Activated T-cell treated with anti-CD3 and anti-CD28 coated beads, Interleukin-2, amount 50 U/mL, for 72 hours (primary cell): ENCODE results near the gene RAB3C. TPM values are rescaled to one million over a fixed set of nuclear protein-coding genes. Genes with fewer than 3 reads are reported as not detected.
A peak's percentile ranks its signal among the peaks of the same experiment; 100 is the strongest.

Experiments used
- ATAC-seq, 2 donors: fragments of 150-1000 bp; cut with Tn5 transposase; replicated peaks in 1 of 2; 2 replicates each; pipeline ENCODE4 v1.10.0; 2021; ENCODE audit warnings: moderate library complexity in 2 of 2, mild to moderate bottlenecking in 1 of 2
- DNase-seq, 2 donors: peaks; one replicate each; pipeline ENCODE4 v3.0.0; 2021 to 2022; ENCODE audit warnings: mixed read lengths in 1 of 2
- H3K27ac Mint-ChIP-seq: one replicate; pipeline ENCODE4 v1.8.0; 2022; ENCODE audit warnings: mild to moderate bottlenecking, moderate library complexity, mixed read lengths
- H3K27me3 Mint-ChIP-seq: one replicate; pipeline ENCODE4 v1.8.0; 2022; ENCODE audit warnings: low read depth, mixed read lengths
- H3K36me3 Mint-ChIP-seq, 2 donors: one replicate each; pipeline ENCODE4 v1.8.0; 2022; ENCODE audit warnings: mixed read lengths in 2 of 2, mild to moderate bottlenecking in 1 of 2; ENCODE audit not compliant: insufficient read depth in 2 of 2
- H3K4me1 Mint-ChIP-seq: one replicate; pipeline ENCODE4 v1.8.0; 2022; ENCODE audit warnings: low read depth, mixed read lengths
- H3K4me3 Mint-ChIP-seq, 2 donors: one replicate each; pipeline ENCODE4 v1.8.0; 2022; ENCODE audit warnings: mild to moderate bottlenecking in 2 of 2, mixed read lengths in 2 of 2, moderate library complexity in 2 of 2
- H3K9me3 Mint-ChIP-seq, 2 donors: one replicate each; pipeline ENCODE4 v1.8.0; 2022; ENCODE audit warnings: mixed read lengths in 2 of 2
- total RNA-seq, 2 donors: library from RNA; stranded (reverse); gene quantifications; one replicate each; pipeline ENCODE4 v1.2.3, GENCODE V29; 2022

The RAB3C gene
- total RNA-seq, 2 donors from 2014 or later, result not detected

GRCh38 chr5:58849223-58849622 is 266.3 kb downstream of the RAB3C start:
- H3K27ac Mint-ChIP-seq, result no peak overlapping the region
- no peak for ATAC-seq
- H3K4me1 Mint-ChIP-seq, result no peaks in the 10 kb centered on the region
- H3K36me3 Mint-ChIP-seq, result no peaks in the 10 kb centered on the region
- H3K9me3 Mint-ChIP-seq, result no peaks in the 10 kb centered on the region
- DNase-seq, result no peak
- H3K4me3 Mint-ChIP-seq, result no peak overlapping the region
- peaks cover 13% of the 10 kb centered on the region for H3K27me3 Mint-ChIP-seq

- Mint-ChIP-seq H3K4me1 (no peaks in the 10 kb centered on the region), H3K4me3 (no peak overlapping the region), H3K27ac (no peak overlapping the region), H3K27me3 (peaks cover 16% of the 10 kb centered on the region), H3K9me3 (no peaks in the 10 kb centered on the region), H3K36me3 (no peaks in the 10 kb centered on the region)
- ATAC-seq, result peak; percentile 34 to 42
- DNase-seq, result no peak
These were observed 267.2 kb downstream of the RAB3C start for GRCh38 chr5:58849921-58850667.

- no peak overlapping the region for H3K4me3 Mint-ChIP-seq
These were observed 268.3 kb downstream of the RAB3C start for GRCh38 chr5:58851153-58851552.

GRCh38 chr5:58851571-58851970 is 268.7 kb downstream of the RAB3C start:
- Mint-ChIP-seq H3K4me1 (peaks cover 7% of the 10 kb centered on the region), H3K27me3 (peaks cover 24% of the 10 kb centered on the region), H3K36me3 (no peaks in the 10 kb centered on the region), H3K9me3 (no peaks in the 10 kb centered on the region), H3K4me3 (no peak overlapping the region), H3K27ac (no peak overlapping the region)
- DNase-seq (no peak), ATAC-seq (no peak)

More at GRCh38 chr5:58851153-58851552, 268.3 kb downstream of the RAB3C start:
- H3K36me3 Mint-ChIP-seq, result no peaks in the 10 kb centered on the region
- H3K4me1 Mint-ChIP-seq, result peaks cover 3% of the 10 kb centered on the region
- H3K27ac Mint-ChIP-seq, result no peak overlapping the region
- peaks cover 20% of the 10 kb centered on the region for H3K27me3 Mint-ChIP-seq
- no peaks in the 10 kb centered on the region for H3K9me3 Mint-ChIP-seq
- ATAC-seq, result no peak
- DNase-seq, result no peak

GRCh38 chr5:58852566-58852965 is 269.7 kb downstream of the RAB3C start:
- ATAC-seq (no peak), DNase-seq (no peak)
- Mint-ChIP-seq H3K27me3 (peaks cover 24% of the 10 kb centered on the region), H3K27ac (no peak overlapping the region), H3K9me3 (no peaks in the 10 kb centered on the region), H3K36me3 (no peaks in the 10 kb centered on the region), H3K4me3 (no peak overlapping the region), H3K4me1 (peaks cover 7% of the 10 kb centered on the region)

- Mint-ChIP-seq H3K27me3 (peaks cover 27% of the 10 kb centered on the region), H3K4me1 (peaks cover 7% of the 10 kb centered on the region)
These were observed 271.6 kb downstream of the RAB3C start for GRCh38 chr5:58854441-58854840.

GRCh38 chr5:58855851-58856739 is 273.2 kb downstream of the RAB3C start:
- H3K4me3 Mint-ChIP-seq, result no peak overlapping the region
- H3K4me1 Mint-ChIP-seq, result peaks cover 7% of the 10 kb centered on the region
- DNase-seq (no peak), ATAC-seq (no peak)
- peaks cover 32% of the 10 kb centered on the region for H3K27me3 Mint-ChIP-seq
- no peaks in the 10 kb centered on the region for H3K36me3 Mint-ChIP-seq
- no peak overlapping the region for H3K27ac Mint-ChIP-seq
- H3K9me3 Mint-ChIP-seq, result no peaks in the 10 kb centered on the region

More at GRCh38 chr5:58854441-58854840, 271.6 kb downstream of the RAB3C start:
- no peaks in the 10 kb centered on the region for H3K36me3 Mint-ChIP-seq
- ATAC-seq (no peak), DNase-seq (no peak)
- H3K9me3 Mint-ChIP-seq, result no peaks in the 10 kb centered on the region
- no peak overlapping the region for H3K27ac Mint-ChIP-seq
- no peak overlapping the region for H3K4me3 Mint-ChIP-seq

- no peak overlapping the region for H3K27ac Mint-ChIP-seq
- no peak for ATAC-seq
- no peak overlapping the region for H3K4me3 Mint-ChIP-seq
- H3K27me3 Mint-ChIP-seq, result peaks cover 20% of the 10 kb centered on the region
- no peak for DNase-seq
- H3K4me1 Mint-ChIP-seq, result peaks cover 7% of the 10 kb centered on the region
- no peaks in the 10 kb centered on the region for H3K36me3 Mint-ChIP-seq
- no peaks in the 10 kb centered on the region for H3K9me3 Mint-ChIP-seq
These were observed 274.7 kb downstream of the RAB3C start for GRCh38 chr5:58857609-58858008.

- Mint-ChIP-seq H3K4me3 (no peak overlapping the region), H3K9me3 (no peaks in the 10 kb centered on the region), H3K4me1 (peaks cover 7% of the 10 kb centered on the region), H3K27ac (no peak overlapping the region), H3K27me3 (peaks cover 23% of the 10 kb centered on the region), H3K36me3 (no peaks in the 10 kb centered on the region)
- ATAC-seq (no peak), DNase-seq (no peak)
These were observed 277.8 kb downstream of the RAB3C start for GRCh38 chr5:58860680-58861079.

GRCh38 chr5:58868931-58869330 is 286.1 kb downstream of the RAB3C start:
- H3K9me3 Mint-ChIP-seq, result no peaks in the 10 kb centered on the region
- H3K4me3 Mint-ChIP-seq, result no peak overlapping the region
- no peaks in the 10 kb centered on the region for H3K4me1 Mint-ChIP-seq
- no peak for ATAC-seq
- peaks cover 24% of the 10 kb centered on the region for H3K27me3 Mint-ChIP-seq
- no peaks in the 10 kb centered on the region for H3K36me3 Mint-ChIP-seq
- no peak for DNase-seq
- no peak overlapping the region for H3K27ac Mint-ChIP-seq

- Mint-ChIP-seq H3K4me1 (no peaks in the 10 kb centered on the region), H3K36me3 (no peaks in the 10 kb centered on the region), H3K27ac (no peak overlapping the region), H3K27me3 (peaks cover 29% of the 10 kb centered on the region), H3K4me3 (no peak overlapping the region), H3K9me3 (no peaks in the 10 kb centered on the region)
- ATAC-seq, result no peak
- peak; percentile 21 to 47 for DNase-seq
These were observed 288.9 kb downstream of the RAB3C start for GRCh38 chr5:58871648-58872242.

- no peaks in the 10 kb centered on the region for H3K9me3 Mint-ChIP-seq
- no peak overlapping the region for H3K4me3 Mint-ChIP-seq
- H3K36me3 Mint-ChIP-seq, result no peaks in the 10 kb centered on the region
- no peak overlapping the region for H3K27ac Mint-ChIP-seq
- ATAC-seq, result no peak
- DNase-seq, result no peak
- no peaks in the 10 kb centered on the region for H3K4me1 Mint-ChIP-seq
- peaks cover 35% of the 10 kb centered on the region for H3K27me3 Mint-ChIP-seq
These were observed 289.9 kb downstream of the RAB3C start for GRCh38 chr5:58872670-58873273.

GRCh38 chr5:58875599-58875998 is 292.7 kb downstream of the RAB3C start:
- ATAC-seq, result no peak
- H3K9me3 Mint-ChIP-seq, result no peaks in the 10 kb centered on the region
- DNase-seq, result no peak
- H3K4me3 Mint-ChIP-seq, result no peak overlapping the region
- H3K27me3 Mint-ChIP-seq, result peaks cover 35% of the 10 kb centered on the region
- no peaks in the 10 kb centered on the region for H3K36me3 Mint-ChIP-seq
- H3K27ac Mint-ChIP-seq, result no peak overlapping the region
- no peaks in the 10 kb centered on the region for H3K4me1 Mint-ChIP-seq
